ENCODE data around the gene ARID4B.

ARID4B gene

DNA sequence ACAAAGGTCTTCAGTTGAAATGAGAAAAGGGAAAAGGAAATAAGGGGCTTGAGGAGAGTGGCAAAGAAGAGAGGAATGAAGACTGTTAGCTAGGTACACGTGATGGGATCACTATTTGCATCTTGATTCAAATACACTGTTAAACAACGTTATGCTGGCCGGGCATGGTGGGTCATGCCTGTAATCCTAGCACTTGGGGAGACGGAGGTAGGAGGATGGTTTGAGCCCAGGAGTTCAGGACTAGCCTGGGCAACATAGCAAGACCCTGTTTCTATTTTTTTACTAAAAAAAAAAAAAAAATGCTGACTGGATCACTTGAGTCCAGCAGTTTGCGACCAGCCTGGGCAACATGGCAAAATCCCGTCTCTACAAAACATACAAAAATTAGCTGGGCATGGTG lies 169.3 kb downstream of the ARID4B start:
- Histone ChIP-seq H3K27me3 (ENCODE audit: insufficient read depth, low read length, poor library complexity) (no peaks in the 10 kb centered on the region), H3K4me2 (ENCODE audit: low read length) (no peak overlapping the region), H2BK120ac (ENCODE audit: low read depth, low read length) (no peak overlapping the region), H3K56ac (ENCODE audit: low read length) (no peak overlapping the region), H4K5ac (ENCODE audit: low read length) (no peak overlapping the region), H3K4me3 (ENCODE audit: low read length) (no peak overlapping the region), H3K9ac (ENCODE audit: low read length) (no peak overlapping the region), H3K4me1 (ENCODE audit: control insufficient read depth, low read depth, low read length) (no peaks in the 10 kb centered on the region), H2BK15ac (replicated peaks; ENCODE audit: low read depth) (no peak overlapping the region), H3K36me3 (ENCODE audit: control insufficient read depth, insufficient read depth, low read length) (peaks cover 2% of the 10 kb centered on the region), H3K79me1 (ENCODE audit: low read length) (peaks cover 6% of the 10 kb centered on the region), H3K4ac (ENCODE audit: low read depth, low read length) (no peak overlapping the region), H2AK5ac (ENCODE audit: low read length) (no peak overlapping the region), H2BK5ac (ENCODE audit: low read length) (no peak overlapping the region), H3K23ac (ENCODE audit: low read length) (no peak overlapping the region), H4K8ac (ENCODE audit: low read depth, low read length) (no peak overlapping the region), H3K18ac (ENCODE audit: low read length) (no peak overlapping the region), H3K79me2 (ENCODE audit: control insufficient read depth, insufficient read depth, low read length) (peaks cover 11% of the 10 kb centered on the region), H3K27ac (ENCODE audit: low read depth, low read length) (no peak overlapping the region)
- WGBS (ENCODE audit: extremely low coverage, insufficient coverage, low lambda C conversion rate), result no CpG with 5 or more reads among the region's 6 CpGs
- no peak for DNase-seq

DNA sequence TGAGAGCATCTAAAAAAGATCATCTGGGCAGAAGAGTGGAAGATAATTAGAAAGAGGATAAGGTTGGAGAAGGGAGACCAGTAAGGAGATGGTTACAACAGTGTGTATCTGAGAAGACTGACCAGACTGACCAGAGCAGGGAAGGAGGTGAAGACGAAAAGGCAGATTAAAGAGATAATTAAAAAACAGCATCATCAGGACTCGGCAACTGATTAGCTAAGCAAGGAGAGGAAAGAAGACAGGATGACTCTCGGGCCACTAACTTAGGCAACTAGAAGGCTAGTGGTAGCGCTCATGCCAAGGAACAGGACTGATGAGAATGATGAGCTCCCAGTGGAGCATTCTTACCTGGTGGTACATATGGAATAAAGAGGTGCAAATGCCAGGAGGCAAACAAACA lies 170.8 kb downstream of the ARID4B start:
- Histone ChIP-seq H3K27me3 (ENCODE audit: insufficient read depth, low read length, poor library complexity) (no peaks in the 10 kb centered on the region), H2BK5ac (ENCODE audit: low read length) (no peak overlapping the region), H3K79me2 (ENCODE audit: control insufficient read depth, insufficient read depth, low read length) (peaks cover 11% of the 10 kb centered on the region), H3K27ac (ENCODE audit: low read depth, low read length) (no peak overlapping the region), H3K4me1 (ENCODE audit: control insufficient read depth, low read depth, low read length) (no peaks in the 10 kb centered on the region), H3K79me1 (ENCODE audit: low read length) (peaks cover 6% of the 10 kb centered on the region), H3K4ac (ENCODE audit: low read depth, low read length) (no peak overlapping the region), H3K23ac (ENCODE audit: low read length) (no peak overlapping the region), H4K8ac (ENCODE audit: low read depth, low read length) (no peak overlapping the region), H4K5ac (ENCODE audit: low read length) (no peak overlapping the region), H3K4me3 (ENCODE audit: low read length) (no peak overlapping the region), H3K56ac (ENCODE audit: low read length) (no peak overlapping the region), H2AK5ac (ENCODE audit: low read length) (no peak overlapping the region), H3K18ac (ENCODE audit: low read length) (no peak overlapping the region), H3K36me3 (ENCODE audit: control insufficient read depth, insufficient read depth, low read length) (peaks cover 2% of the 10 kb centered on the region), H3K9ac (ENCODE audit: low read length) (no peak overlapping the region), H2BK15ac (replicated peaks; ENCODE audit: low read depth) (no peak overlapping the region), H3K4me2 (ENCODE audit: low read length) (no peak overlapping the region), H2BK120ac (ENCODE audit: low read depth, low read length) (no peak overlapping the region)
- WGBS (ENCODE audit: extremely low coverage, insufficient coverage, low lambda C conversion rate), result no CpG with 5 or more reads among the region's 4 CpGs
- no peak for DNase-seq

DNA sequence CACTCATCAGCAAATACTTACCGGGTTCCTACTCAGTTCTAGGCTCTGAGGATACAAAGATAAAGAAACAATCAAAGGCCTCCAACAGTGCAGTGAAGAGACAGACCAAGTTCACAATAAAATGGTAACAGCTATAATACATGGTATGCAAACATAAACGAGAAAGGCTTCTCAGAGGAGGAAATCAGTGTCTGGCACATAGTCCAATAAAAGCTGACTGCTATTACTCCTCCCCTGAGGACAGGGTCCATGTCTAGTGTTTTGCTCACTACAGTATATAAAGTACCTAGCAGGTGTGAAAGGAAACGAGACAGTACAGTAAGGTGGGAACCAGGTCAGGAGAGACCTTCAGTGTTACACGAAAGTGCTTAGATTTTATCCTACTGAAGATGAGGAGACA lies 171.2 kb downstream of the ARID4B start:
- Histone ChIP-seq H2BK120ac (ENCODE audit: low read depth, low read length) (no peak overlapping the region), H3K4me3 (ENCODE audit: low read length) (no peak overlapping the region), H3K9ac (ENCODE audit: low read length) (no peak overlapping the region), H3K4ac (ENCODE audit: low read depth, low read length) (no peak overlapping the region), H3K4me2 (ENCODE audit: low read length) (no peak overlapping the region), H3K18ac (ENCODE audit: low read length) (no peak overlapping the region), H4K5ac (ENCODE audit: low read length) (no peak overlapping the region), H2BK15ac (replicated peaks; ENCODE audit: low read depth) (no peak overlapping the region), H3K23ac (ENCODE audit: low read length) (no peak overlapping the region), H3K4me1 (ENCODE audit: control insufficient read depth, low read depth, low read length) (no peaks in the 10 kb centered on the region), H3K27ac (ENCODE audit: low read depth, low read length) (no peak overlapping the region), H2BK5ac (ENCODE audit: low read length) (no peak overlapping the region), H3K27me3 (ENCODE audit: insufficient read depth, low read length, poor library complexity) (no peaks in the 10 kb centered on the region), H3K79me2 (ENCODE audit: control insufficient read depth, insufficient read depth, low read length) (peaks cover 11% of the 10 kb centered on the region), H3K36me3 (ENCODE audit: control insufficient read depth, insufficient read depth, low read length) (peaks cover 2% of the 10 kb centered on the region), H2AK5ac (ENCODE audit: low read length) (no peak overlapping the region), H4K8ac (ENCODE audit: low read depth, low read length) (no peak overlapping the region), H3K79me1 (ENCODE audit: low read length) (peaks cover 6% of the 10 kb centered on the region), H3K56ac (ENCODE audit: low read length) (no peak overlapping the region)
- no CpG with 5 or more reads among the region's 4 CpGs for WGBS (ENCODE audit: extremely low coverage, insufficient coverage, low lambda C conversion rate)
- DNase-seq, result no peak

DNA sequence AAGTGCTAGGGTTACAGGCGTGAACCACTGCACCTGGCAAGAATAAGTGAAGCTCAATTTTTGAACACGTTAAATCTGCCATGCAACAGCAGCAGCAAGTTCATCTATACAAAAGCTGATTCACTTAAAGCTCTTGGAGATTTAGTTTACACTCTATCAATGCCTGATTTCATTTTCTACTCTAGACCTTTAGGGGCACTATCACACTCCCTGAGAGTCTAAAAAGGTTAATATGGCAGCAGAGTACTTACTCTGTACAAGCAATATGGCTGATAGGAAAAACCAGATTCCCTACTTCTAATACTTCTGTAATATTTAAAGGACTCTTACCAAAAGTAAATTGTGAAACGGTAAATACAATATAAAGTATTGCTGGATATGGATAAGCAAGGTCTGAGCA lies 171.7 kb downstream of the ARID4B start:
- DNase-seq, result no peak
- H3K4me2 ChIP-seq (ENCODE audit: low read length), result no peak overlapping the region
- H3K4me3 ChIP-seq (ENCODE audit: low read length), result no peak overlapping the region
- H4K5ac ChIP-seq (ENCODE audit: low read length), result no peak overlapping the region
- peaks cover 2% of the 10 kb centered on the region for H3K36me3 ChIP-seq (ENCODE audit: control insufficient read depth, insufficient read depth, low read length)
- H3K27ac ChIP-seq (ENCODE audit: low read depth, low read length), result no peak overlapping the region
- no peaks in the 10 kb centered on the region for H3K27me3 ChIP-seq (ENCODE audit: insufficient read depth, low read length, poor library complexity)
- no peak overlapping the region for H2BK5ac ChIP-seq (ENCODE audit: low read length)
- WGBS (ENCODE audit: extremely low coverage, insufficient coverage, low lambda C conversion rate), result no CpG with 5 or more reads among the region's 3 CpGs
- no peak overlapping the region for H2BK120ac ChIP-seq (ENCODE audit: low read depth, low read length)
- H3K56ac ChIP-seq (ENCODE audit: low read length), result no peak overlapping the region
- no peak overlapping the region for H3K18ac ChIP-seq (ENCODE audit: low read length)
- H3K4ac ChIP-seq (ENCODE audit: low read depth, low read length), result no peak overlapping the region
- no peaks in the 10 kb centered on the region for H3K4me1 ChIP-seq (ENCODE audit: control insufficient read depth, low read depth, low read length)
- no peak overlapping the region for H3K23ac ChIP-seq (ENCODE audit: low read length)
- H4K8ac ChIP-seq (ENCODE audit: low read depth, low read length), result no peak overlapping the region
- H3K9ac ChIP-seq (ENCODE audit: low read length), result no peak overlapping the region
- no peak overlapping the region for H2BK15ac ChIP-seq (replicated peaks; ENCODE audit: low read depth)
- H3K79me2 ChIP-seq (ENCODE audit: control insufficient read depth, insufficient read depth, low read length), result peaks cover 11% of the 10 kb centered on the region
- H2AK5ac ChIP-seq (ENCODE audit: low read length), result no peak overlapping the region
- peaks cover 6% of the 10 kb centered on the region for H3K79me1 ChIP-seq (ENCODE audit: low read length)

DNA sequence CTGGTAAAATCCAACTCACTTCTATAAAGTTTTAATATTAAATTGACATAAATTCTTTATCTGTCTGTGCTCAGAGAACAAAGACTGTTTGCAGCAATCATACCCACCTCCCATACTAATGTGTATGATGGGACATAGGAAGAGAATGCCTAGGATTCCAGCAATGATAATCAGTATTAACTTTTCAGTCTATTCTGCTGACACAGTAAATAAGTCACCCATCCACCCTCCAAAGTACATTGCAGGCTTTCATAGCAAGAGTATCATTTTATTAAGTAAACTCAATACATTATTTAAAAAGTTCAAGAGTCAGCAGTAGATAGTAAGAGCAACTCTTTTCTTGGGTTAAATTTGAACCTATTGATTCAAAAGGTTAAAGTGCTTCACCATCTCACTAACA lies 175.7 kb downstream of the ARID4B start:
- Histone ChIP-seq H3K4me3 (ENCODE audit: low read length) (no peak overlapping the region), H2BK120ac (ENCODE audit: low read depth, low read length) (no peak overlapping the region), H3K36me3 (ENCODE audit: control insufficient read depth, insufficient read depth, low read length) (peaks cover 4% of the 10 kb centered on the region), H2AK5ac (ENCODE audit: low read length) (no peak overlapping the region), H3K79me2 (ENCODE audit: control insufficient read depth, insufficient read depth, low read length) (no peaks in the 10 kb centered on the region), H3K56ac (ENCODE audit: low read length) (no peak overlapping the region), H3K4ac (ENCODE audit: low read depth, low read length) (no peak overlapping the region), H2BK5ac (ENCODE audit: low read length) (no peak overlapping the region), H3K18ac (ENCODE audit: low read length) (no peak overlapping the region), H3K23ac (ENCODE audit: low read length) (no peak overlapping the region), H3K4me2 (ENCODE audit: low read length) (no peak overlapping the region), H4K8ac (ENCODE audit: low read depth, low read length) (no peak overlapping the region), H3K4me1 (ENCODE audit: control insufficient read depth, low read depth, low read length) (no peaks in the 10 kb centered on the region), H3K27ac (ENCODE audit: low read depth, low read length) (no peak overlapping the region), H3K27me3 (ENCODE audit: insufficient read depth, low read length, poor library complexity) (no peaks in the 10 kb centered on the region), H4K5ac (ENCODE audit: low read length) (no peak overlapping the region), H3K9ac (ENCODE audit: low read length) (no peak overlapping the region), H2BK15ac (replicated peaks; ENCODE audit: low read depth) (no peak overlapping the region), H3K79me1 (ENCODE audit: low read length) (peaks cover 2% of the 10 kb centered on the region)
- DNase-seq, result no peak

DNA sequence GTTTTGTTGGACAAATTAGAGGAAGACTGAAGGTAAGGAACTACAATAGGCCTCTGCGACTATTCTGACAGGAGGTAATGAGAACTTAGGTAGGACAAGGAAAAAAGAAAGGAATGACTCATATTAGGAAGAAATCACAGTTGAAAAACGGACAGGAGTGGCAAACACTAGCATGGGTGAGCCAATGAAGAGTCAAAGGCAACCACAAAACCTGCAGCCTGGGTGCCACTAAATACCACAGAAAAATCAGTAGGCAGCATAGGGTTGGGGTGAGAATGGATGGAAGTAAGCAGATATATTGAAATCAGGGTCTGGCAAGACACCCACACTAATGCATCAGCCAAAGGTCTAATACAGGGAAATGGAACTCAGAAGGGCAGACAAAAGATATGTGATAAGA lies 176.9 kb downstream of the ARID4B start:
- Histone ChIP-seq H3K9ac (ENCODE audit: low read length) (no peak overlapping the region), H2BK15ac (replicated peaks; ENCODE audit: low read depth) (no peak overlapping the region), H3K27me3 (ENCODE audit: insufficient read depth, low read length, poor library complexity) (no peaks in the 10 kb centered on the region), H2AK5ac (ENCODE audit: low read length) (no peak overlapping the region), H4K8ac (ENCODE audit: low read depth, low read length) (no peak overlapping the region), H3K4me1 (ENCODE audit: control insufficient read depth, low read depth, low read length) (no peaks in the 10 kb centered on the region), H3K23ac (ENCODE audit: low read length) (no peak overlapping the region), H3K56ac (ENCODE audit: low read length) (no peak overlapping the region), H3K4me2 (ENCODE audit: low read length) (no peak overlapping the region), H3K27ac (ENCODE audit: low read depth, low read length) (no peak overlapping the region), H4K5ac (ENCODE audit: low read length) (no peak overlapping the region), H3K79me2 (ENCODE audit: control insufficient read depth, insufficient read depth, low read length) (no peaks in the 10 kb centered on the region), H3K79me1 (ENCODE audit: low read length) (no peaks in the 10 kb centered on the region), H3K18ac (ENCODE audit: low read length) (no peak overlapping the region), H3K4ac (ENCODE audit: low read depth, low read length) (no peak overlapping the region), H3K36me3 (ENCODE audit: control insufficient read depth, insufficient read depth, low read length) (peaks cover 4% of the 10 kb centered on the region), H2BK120ac (ENCODE audit: low read depth, low read length) (no peak overlapping the region), H2BK5ac (ENCODE audit: low read length) (no peak overlapping the region), H3K4me3 (ENCODE audit: low read length) (no peak overlapping the region)
- no CpG with 5 or more reads among the region's 2 CpGs for WGBS (ENCODE audit: extremely low coverage, insufficient coverage, low lambda C conversion rate)
- DNase-seq, result no peak

Data from mesendoderm (in vitro differentiated cells).